COLO829 (cell line): ENCODE measurements around the gene CEP131.

Experiments
- DNase-seq: peaks from one replicate; pipeline ENCODE4 v3.0.0; 2012; ENCODE audit warnings: low spot score

Gene CEP131

DNA sequence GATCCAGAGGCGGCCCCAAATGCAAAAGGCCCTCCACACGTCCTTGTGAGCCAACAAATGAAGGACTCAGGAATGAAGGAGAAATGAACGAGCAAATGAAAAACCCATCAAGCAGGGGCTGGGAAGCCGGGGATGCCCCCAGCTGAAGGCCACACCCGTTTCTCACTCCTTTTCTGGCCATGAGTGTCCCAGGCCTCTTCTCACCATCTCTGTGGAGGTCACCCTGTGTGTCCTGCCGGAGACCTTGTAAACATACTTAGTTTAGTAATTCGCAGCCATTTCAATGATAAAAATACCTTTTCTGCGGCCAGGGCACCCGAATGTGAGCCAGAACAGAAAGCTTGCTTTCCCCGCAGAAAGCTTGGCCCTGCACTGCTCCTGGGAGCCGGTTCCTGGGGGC, 35.6 kb downstream of the CEP131 start:
- no peak for DNase-seq

DNA sequence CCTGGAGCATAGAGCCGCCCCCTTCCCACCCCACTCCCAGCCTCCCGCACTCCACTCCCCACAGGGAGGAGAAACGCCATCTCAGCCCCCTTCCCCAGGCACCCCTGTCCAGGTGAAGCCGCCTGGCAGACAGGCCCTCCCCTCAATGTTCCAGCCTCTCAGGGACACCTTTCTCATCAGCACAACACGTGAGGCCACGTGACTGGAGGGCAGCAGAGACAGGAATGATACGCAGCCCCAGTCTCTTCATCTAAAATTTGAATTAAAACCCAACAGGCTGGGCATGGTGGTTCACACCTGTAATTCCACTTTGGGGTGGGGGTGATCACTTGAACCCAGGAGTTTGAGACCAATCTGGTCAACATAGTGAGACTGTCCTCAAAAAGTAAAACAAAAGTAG, 36.6 kb downstream of the CEP131 start:
- no peak for DNase-seq

DNA sequence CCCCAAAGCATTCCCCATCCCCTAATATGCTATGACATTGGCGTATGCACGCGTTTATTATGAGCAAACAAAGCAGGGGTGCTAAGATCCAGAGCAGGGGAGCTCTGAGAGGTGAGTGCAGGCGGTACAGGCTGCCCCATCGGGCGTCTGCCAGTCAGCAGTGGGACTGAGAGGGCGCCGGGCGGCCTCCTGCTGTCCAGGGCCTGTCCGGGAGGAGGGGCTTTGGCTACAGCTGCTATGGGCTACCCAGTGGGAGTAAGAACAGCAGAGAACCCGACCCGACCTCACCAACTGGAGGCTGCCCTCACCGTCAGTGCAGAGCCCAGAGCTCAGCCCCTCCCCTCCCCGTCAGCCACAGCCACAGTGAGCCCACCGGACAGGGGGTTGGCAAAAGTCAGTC, 38.2 kb downstream of the CEP131 start:
- DNase-seq: no peak

DNA sequence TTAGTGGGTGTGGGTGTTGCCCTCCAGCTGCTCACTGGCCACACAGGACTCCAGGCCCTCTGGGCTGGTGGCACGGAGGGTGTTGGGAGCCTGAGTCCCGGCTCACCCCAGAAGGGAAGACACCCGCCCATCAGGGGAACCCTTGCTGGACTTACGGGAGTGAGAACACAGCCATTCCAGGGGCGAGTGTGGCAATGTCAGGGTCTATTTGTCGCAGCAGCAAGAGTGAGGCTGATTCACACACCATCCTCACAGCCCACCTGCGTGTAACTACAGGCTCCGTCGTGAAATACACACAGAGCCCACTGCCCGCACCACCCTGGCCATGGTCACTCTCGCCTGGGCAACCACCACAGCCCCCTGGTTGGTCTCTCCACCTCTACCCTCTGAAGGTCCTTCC, 39.0 kb downstream of the CEP131 start:
- DNase-seq: no peak

- no peak for DNase-seq
Observed at GRCh38 chr17:81183316-81183715, 39.4 kb downstream of the CEP131 start.

GRCh38 chr17:81182596-81182995, 40.2 kb downstream of the CEP131 start:
- no peak for DNase-seq

GRCh38 chr17:81181811-81182185, 41.0 kb downstream of the CEP131 start:
- no peak for DNase-seq

DNA sequence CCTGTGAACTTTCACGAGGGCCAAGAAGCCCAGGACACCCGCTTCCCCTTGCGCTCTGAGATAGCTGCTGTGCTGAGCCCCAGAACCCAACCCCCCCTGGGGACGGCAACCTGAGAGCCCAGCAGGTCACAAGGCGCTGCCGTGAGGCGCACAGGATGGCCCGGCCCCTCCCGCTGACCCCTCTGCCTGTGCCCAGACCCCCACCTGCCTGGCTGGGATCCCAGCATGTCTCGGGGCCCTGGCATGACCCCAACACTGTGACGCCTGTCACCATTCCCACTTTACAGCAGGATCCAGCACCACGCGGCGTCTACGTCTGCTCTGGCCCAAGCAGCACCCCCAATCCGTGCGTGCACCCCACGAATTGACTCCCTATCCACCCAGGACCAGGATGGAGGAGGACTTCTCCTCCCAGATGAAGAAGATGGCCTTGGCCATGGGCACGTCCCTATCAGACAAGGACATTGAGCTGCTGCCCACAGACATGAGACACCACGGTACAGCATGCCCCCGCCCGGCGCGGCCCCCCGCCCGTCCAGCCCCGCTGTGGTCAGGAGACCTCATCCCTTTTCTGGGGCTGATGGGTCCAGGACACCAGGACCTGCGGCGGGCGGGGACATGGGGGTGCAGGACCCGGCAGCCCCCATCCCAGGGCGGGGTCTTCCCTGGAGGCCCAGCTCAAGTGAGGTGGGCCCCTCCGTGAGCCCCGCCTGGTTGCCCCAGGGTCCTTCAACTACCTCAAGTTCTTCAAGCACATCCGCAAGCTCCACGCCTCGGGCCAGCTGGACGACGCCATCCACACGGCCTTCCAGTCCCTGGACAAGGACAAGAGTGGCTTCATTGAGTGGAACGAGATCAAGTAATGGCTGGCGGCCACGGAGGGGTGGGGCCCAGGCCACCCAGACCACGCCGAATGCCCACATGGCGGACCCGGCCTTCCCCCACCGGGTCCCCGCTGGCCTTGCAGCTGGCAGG, 41.6 kb downstream of the CEP131 start:
- no peak for DNase-seq

DNA sequence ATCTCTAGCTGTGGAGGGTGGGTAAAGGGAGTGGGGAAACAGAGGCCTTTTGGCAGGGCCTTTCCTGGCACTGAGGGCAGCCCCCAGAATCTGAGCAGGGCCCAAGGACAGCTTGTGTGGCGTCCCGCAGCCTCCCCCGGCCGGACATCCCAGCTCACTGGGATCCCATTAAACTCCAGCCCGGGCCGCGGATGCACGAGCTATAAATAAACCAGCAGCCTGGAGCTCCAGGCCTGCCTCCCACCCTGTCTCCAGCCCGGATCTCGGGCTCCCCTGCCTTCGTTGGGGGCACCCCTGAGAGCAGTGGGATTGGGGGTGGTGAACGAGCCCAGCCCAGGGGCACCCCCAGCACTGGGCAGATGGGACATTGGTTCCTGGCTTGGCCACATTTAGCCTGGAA, 42.9 kb downstream of the CEP131 start:
- DNase-seq: no peak

DNA sequence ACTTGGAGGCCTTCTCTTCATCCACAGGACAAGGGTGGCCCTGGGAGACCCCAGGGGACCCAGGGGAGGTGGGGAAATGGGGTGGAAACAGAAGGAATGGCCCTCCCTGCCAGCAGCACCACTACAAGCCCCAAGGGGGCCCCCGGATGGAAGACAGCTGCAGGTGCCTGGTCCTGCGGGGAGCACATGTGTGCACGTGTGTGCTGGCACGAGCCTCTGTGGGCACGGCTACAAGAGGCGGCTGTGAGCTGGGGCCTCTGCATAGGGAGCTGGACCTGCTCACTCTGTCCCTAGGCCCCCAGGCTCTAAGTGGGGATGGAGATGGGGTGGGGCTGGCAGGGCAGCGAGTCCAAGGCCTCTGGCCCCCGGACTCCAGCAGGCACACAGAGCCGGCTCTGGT, 43.5 kb downstream of the CEP131 start:
- DNase-seq: no peak

GRCh38 chr17:81178136-81179091, 44.4 kb downstream of the CEP131 start:
- DNase-seq: no peak

DNA sequence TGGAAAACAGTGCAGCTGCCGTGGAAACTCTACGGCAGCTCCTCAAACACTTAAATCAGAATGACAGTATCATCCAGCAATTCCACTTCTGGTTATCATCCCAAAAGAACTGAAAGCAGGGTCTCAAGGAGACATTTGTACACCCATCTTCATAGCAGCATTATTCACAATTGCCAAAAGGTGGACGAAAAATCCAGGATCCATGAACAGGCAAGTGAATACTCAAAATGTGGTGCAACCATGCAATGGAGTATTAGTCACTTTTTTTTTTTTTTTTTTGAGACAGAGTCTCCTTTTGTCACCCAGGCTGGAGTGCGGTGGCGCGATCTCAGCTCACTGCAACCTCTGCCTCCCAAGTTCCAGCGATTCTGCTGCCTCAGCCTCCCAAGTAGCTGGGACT, 46.1 kb downstream of the CEP131 start:
- no peak for DNase-seq

DNA sequence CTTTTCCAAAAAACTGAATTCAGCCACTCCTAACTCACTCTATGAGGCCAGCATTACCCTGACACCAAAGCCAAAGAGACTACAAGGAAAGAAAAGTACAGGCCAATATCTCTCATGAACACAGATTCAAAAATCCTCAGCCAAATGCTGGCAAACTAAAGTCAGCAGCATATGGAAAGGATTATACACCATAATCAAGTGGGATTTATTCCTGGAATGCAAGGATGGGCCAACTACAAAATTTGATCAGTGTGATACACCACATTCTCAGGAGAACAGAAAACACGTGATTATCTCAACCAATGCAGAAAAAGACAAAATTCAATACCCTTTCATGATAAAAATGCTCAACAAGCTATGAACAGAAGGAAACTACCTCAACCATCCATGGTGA, 49.0 kb downstream of the CEP131 start:
- DNase-seq: no peak

- no peak for DNase-seq
Observed at GRCh38 chr17:81173052-81173761, 49.6 kb downstream of the CEP131 start.

DNA sequence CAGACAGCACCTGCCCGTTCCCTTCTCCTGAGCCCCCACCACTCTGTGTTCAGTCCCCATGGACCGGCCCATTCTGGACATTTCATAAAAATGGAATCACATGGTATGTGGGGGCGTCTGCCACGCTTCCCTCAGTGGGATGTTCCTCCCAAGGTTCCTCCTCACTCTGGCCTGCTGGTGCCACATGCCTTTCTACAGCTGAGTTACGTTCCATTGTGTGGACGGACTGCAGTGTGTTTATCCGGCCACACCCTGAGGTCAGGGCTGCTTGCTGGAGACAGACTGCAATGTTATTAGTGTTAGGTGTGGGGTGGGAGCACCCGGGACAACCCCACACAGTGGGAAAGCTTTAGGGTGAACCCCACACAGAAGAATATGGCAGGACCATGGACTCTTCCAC, 50.8 kb downstream of the CEP131 start:
- DNase-seq: no peak

- DNase-seq: no peak
Observed at GRCh38 chr17:81170727-81171494, 51.9 kb downstream of the CEP131 start.

GRCh38 chr17:81169870-81170309, 52.9 kb downstream of the CEP131 start:
- DNase-seq: no peak

DNA sequence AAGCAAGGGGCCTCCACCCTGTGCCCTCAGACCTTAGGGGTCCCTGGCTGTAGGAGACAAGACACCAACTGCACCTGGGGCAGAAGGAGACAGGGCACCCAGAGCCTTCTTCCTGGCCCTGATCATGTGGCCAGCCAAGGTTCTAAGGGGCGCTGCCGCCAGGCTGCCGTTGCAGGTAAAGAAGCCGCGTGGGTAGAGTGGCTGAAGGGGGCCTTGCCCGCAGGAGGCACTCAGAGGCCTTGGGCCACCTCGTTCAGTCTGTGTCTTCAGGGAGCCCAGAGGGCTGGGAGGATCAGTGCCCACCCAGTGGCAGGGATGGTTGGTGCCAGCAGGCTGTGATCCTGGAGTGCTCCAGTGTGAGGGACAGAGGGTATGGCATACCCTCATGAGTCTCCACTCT, 55.1 kb downstream of the CEP131 start:
- no peak for DNase-seq

DNA sequence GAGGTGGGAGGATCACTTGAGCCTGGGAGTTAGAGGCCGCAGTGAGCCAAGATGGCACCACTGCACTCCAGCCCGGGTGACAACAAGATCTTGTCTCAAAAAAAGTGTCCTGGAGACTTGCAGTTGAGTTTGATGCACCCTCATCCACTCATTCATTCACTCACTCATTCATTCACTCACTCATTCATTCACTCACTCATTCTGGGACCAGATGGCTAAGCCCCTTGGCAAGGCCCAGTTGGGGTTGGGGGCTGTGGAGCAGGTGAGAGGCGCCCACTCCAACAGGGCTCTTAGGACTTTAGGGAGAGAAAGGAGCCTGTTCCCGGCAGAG, 55.6 kb downstream of the CEP131 start:
- no peak for DNase-seq

DNA sequence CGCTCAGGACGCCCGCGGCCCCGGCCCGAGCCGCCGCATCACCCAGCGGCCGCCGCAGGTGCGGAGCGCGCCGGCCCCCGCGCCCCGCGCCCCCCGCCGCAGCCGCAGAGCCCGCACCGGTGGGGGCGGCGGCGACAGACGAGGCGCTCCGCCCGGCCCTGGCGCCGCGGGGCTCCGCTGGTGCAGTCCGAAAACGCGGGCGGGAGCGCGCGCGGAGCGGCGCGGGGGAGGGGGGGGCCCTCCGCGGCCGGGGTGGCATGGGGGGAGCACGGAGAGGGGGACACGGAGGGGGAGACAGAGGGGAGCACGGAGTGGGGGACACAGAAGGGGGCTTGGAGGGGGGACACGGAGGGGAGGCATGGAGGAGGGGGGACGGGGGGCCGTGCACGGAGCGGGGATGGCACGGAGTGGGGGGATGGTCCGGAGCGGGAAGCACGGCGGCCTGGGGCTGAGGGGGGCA, 56.7 kb downstream of the CEP131 start, which contains the start of gene AATK:
Gene AATK, minus strand, starts transcription at position 189 of the 460 bp plus-strand sequence. CDS start 229 bp downstream, outside the sequence.
- no peak for DNase-seq
